CD8-positive, alpha-beta memory T cell (primary cell): ENCODE data around the gene FAM24B. TPM values are rescaled to one million over a fixed set of nuclear protein-coding genes. Genes with fewer than 3 reads are reported as not detected.
A peak's percentile ranks its signal among the peaks of the same experiment; 100 is the strongest.

ENCODE experiments used
- CTCF ChIA-PET: fragments of 350-600 bp; sonication (Branson Sonifier 250); formaldehyde crosslinking; loops from one replicate; lab custom pipeline; 2021; ENCODE audit warnings: antibody characterized with exemption; lab: Charles Lee
- POLR2A ChIA-PET: fragments of 350-600 bp; sonication (Branson Sonifier 250); formaldehyde crosslinking; loops from one replicate; lab custom pipeline; 2021; ENCODE audit warnings: antibody characterized with exemption; lab: Charles Lee
- DNase-seq, 5 donors: peaks; one replicate each; pipeline versions ENCODE4 v3.0.0 to v3.0.0-alpha.2; 2020 to 2022; ENCODE audit warnings: mixed read lengths in 1 of 5
- H3K27ac ChIP-seq: one replicate; pipeline ENCODE4 v1.7.0; 2013; ENCODE audit warnings: low read depth, mild to moderate bottlenecking, low read length, moderate library complexity
- H3K27me3 ChIP-seq: 2 replicates; pipeline ENCODE4 v1.7.0; 2013; ENCODE audit warnings: low read length, mild to moderate bottlenecking; ENCODE audit not compliant: insufficient read depth, poor library complexity, severe bottlenecking
- H3K36me3 ChIP-seq: 2 replicates; pipeline ENCODE4 v1.7.0; 2013; ENCODE audit warnings: mild to moderate bottlenecking, low read length, moderate library complexity; ENCODE audit not compliant: insufficient read depth
- H3K4me1 ChIP-seq: 2 replicates; pipeline ENCODE4 v1.7.0; 2013; ENCODE audit warnings: mild to moderate bottlenecking, low read length, moderate library complexity; ENCODE audit not compliant: insufficient read depth
- H3K4me3 ChIP-seq: 2 replicates; pipeline ENCODE4 v1.7.0; 2013; ENCODE audit warnings: mild to moderate bottlenecking, low read length
- H3K9me3 ChIP-seq: 2 replicates; pipeline ENCODE4 v1.7.0; 2013; ENCODE audit warnings: mild to moderate bottlenecking, low read length
- H3K27ac Mint-ChIP-seq, 8 donors: one replicate each; pipeline ENCODE4 v1.8.0; 2020 to 2021; ENCODE audit warnings: mixed read lengths in 8 of 8, mild to moderate bottlenecking in 6 of 8, inconsistent platforms in 3 of 8, moderate library complexity in 3 of 8
- H3K27me3 Mint-ChIP-seq, 2 donors: one replicate each; pipeline ENCODE4 v1.8.0; 2020 to 2021; ENCODE audit warnings: mixed read lengths in 2 of 2, mild to moderate bottlenecking in 1 of 2, moderate library complexity in 1 of 2
- H3K36me3 Mint-ChIP-seq, 3 donors: one replicate each; pipeline ENCODE4 v1.8.0; 2020 to 2021; ENCODE audit warnings: mixed read lengths in 3 of 3, inconsistent platforms in 1 of 3, mild to moderate bottlenecking in 1 of 3
- H3K4me1 Mint-ChIP-seq, 3 donors: one replicate each; pipeline ENCODE4 v1.8.0; 2020 to 2021; ENCODE audit warnings: mixed read lengths in 3 of 3, inconsistent platforms in 1 of 3, mild to moderate bottlenecking in 1 of 3
- H3K4me3 Mint-ChIP-seq, 7 donors: one replicate each; pipeline ENCODE4 v1.8.0; 2020 to 2021; ENCODE audit warnings: mixed read lengths in 7 of 7, mild to moderate bottlenecking in 6 of 7, moderate library complexity in 4 of 7, inconsistent platforms in 2 of 7
- H3K9me3 Mint-ChIP-seq, 5 donors: one replicate each; pipeline ENCODE4 v1.8.0; 2020 to 2022; ENCODE audit warnings: mixed read lengths in 5 of 5, mild to moderate bottlenecking in 3 of 5, moderate library complexity in 2 of 5, inconsistent platforms in 1 of 5
- polyA plus RNA-seq: library from polyadenylated mRNA; unstranded; fragments of 300-500 nt; fragmentation: Illumina TruSeq; gene quantifications from one replicate; pipeline ENCODE4 v1.2.3, GENCODE V29; 2021
- total RNA-seq, 2 experiments: library from RNA; stranded (reverse); gene quantifications; one replicate each; pipeline ENCODE4 v1.2.3, GENCODE V29; 2021

Gene FAM24B
- total and polyA plus RNA-seq, 3 experiments from 2014 or later, result 8.5 to 11.7 (median 10.1) TPM

DNA sequence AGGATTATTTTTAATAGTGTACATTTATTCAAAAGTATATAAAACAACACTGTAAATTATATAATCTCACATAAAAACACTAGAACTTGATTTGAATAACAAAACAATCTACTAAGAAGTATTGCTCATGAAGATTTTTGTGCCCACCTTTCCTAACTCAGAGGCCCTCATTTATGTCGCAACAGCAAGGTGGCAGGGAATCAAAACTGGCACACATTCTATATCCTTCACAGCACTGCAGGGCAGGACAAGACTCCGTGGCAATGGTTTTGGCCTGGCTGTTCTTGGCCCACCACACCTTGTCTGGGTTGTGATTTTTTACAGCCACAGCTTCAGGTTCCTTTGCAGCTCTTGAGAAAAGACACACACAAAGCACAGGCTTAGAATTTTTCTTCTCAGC lies 30.3 kb downstream of the FAM24B start:
- H3K9me3 ChIP-seq, result no peaks in the 10 kb centered on the region
- ChIA-PET POLR2A (no interaction called here), CTCF (no interaction called here)
- H3K27ac ChIP-seq, result no peak overlapping the region
- H3K27me3 ChIP-seq, result no peaks in the 10 kb centered on the region
- H3K4me1 ChIP-seq, result no peaks in the 10 kb centered on the region
- Mint-ChIP-seq H3K4me3 (no peak overlapping the region), H3K27ac (no peak overlapping the region), H3K4me1 (peaks cover 0 to 7% (median 1%) of the 10 kb centered on the region in 3 donors), H3K27me3 (no peaks in the 10 kb centered on the region), H3K9me3 (no peaks in the 10 kb centered on the region), H3K36me3 (peaks cover 24 to 83% (median 35%) of the 10 kb centered on the region in 3 donors)
- H3K36me3 ChIP-seq, result peaks cover 4% of the 10 kb centered on the region
- no peak overlapping the region for H3K4me3 ChIP-seq
- no peak for DNase-seq

DNA sequence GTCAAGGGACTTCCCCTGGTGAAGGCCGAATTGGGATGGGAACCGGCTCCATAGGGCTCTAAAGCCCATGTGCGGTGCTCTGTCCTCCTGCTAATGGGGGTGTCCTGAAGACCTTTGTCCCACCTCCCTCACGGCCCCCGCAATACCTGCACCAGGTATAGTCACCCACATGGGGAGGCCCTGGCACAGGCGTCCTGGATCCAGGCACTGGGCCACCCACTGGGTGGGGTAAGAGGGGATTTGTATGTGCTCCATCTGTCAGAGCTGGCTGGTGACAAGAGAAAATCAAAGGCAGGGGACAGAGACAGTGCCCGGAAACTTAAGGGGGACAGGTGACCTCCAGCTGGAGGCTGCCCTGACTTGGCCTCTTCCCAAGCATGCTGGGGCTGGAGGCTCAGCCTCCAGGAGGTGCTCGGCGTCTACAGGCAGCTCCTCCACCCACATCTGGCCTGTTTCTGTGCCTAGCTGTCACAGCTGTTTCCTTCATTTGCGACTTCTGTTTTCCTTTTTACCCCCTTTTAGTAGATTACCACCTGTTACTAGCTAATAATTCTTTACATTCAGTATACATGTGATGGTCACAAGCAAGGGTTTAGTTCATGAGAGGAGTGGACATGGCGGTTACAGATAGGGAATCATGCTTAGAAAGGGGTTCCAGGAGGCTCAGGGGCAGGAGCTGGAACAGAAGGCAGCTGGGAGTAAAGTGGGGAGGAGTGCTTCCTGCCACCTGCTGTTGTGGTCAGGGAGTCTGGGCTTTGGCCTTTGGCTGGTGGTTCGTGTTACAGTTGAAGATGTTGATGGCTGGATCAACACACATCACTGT lies 31.4 kb downstream of the FAM24B start:
- no peaks in the 10 kb centered on the region for H3K36me3 ChIP-seq
- DNase-seq, result no peak
- ChIA-PET POLR2A (no interaction called here), CTCF (no interaction called here)
- H3K27me3 Mint-ChIP-seq, result no peaks in the 10 kb centered on the region
- H3K4me1 Mint-ChIP-seq, result no peaks in the 10 kb centered on the region
- no peak overlapping the region for H3K27ac ChIP-seq
- no peaks in the 10 kb centered on the region for H3K9me3 Mint-ChIP-seq
- H3K36me3 Mint-ChIP-seq, result peaks cover 23 to 73% (median 29%) of the 10 kb centered on the region in 3 donors
- no peaks in the 10 kb centered on the region for H3K9me3 ChIP-seq
- no peaks in the 10 kb centered on the region for H3K27me3 ChIP-seq
- H3K4me3 Mint-ChIP-seq, result no peak overlapping the region
- no peak overlapping the region for H3K4me3 ChIP-seq
- H3K4me1 ChIP-seq, result no peaks in the 10 kb centered on the region
- peak overlapping the region in 1 of 8 donors; percentile 55 for H3K27ac Mint-ChIP-seq

DNA sequence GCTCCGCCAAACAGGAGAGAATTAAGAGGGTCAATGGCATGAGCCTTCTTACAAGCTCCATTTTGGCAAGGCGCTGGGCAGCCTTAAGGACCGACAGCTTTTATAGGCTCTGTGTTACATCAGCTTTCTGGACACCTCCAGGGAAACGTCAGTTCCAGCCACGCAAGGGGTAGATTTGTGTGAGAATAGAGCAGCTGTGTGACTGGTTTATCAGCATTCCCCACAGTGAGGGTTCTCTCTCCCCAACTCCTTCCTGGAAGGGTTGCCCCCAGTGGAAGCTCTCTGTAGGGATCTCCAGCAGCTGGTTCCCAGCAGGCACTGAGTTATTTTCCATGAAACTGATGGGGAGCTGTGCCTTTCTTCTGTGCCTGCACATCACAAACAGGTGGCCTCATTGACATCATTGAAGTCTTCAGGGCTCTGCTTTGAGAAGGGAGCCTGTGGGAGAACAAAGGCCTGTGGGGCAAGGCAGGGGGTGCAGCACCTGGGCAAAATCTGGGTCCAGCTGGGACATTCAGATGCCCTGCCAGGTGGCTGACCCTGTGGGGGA lies 33.5 kb downstream of the FAM24B start, which contains the start of gene CUZD1:
Gene CUZD1 (minus strand): TSS at position 75 of the 550 bp plus-strand sequence. CDS start 14 bp downstream, at position 61.
- H3K4me3 ChIP-seq, result no peak within 1 kb of the TSS
- peak within 1 kb of the TSS in 1 of 8 donors; percentile 51 for H3K27ac Mint-ChIP-seq
- no peaks in the 10 kb centered on the region for H3K36me3 ChIP-seq
- DNase-seq, result no peak
- no peaks in the 10 kb centered on the region for H3K27me3 Mint-ChIP-seq
- peaks cover 0 to 11% (median 0%) of the 10 kb centered on the region in 5 donors for H3K9me3 Mint-ChIP-seq
- no peak within 1 kb of the TSS for H3K27ac ChIP-seq
- H3K27me3 ChIP-seq, result no peaks in the 10 kb centered on the region
- no peaks in the 10 kb centered on the region for H3K4me1 Mint-ChIP-seq
- no peaks in the 10 kb centered on the region for H3K4me1 ChIP-seq
- ChIA-PET CTCF (no interaction called here), POLR2A (no interaction called here)
- H3K9me3 ChIP-seq, result no peaks in the 10 kb centered on the region
- peaks cover 21 to 66% (median 25%) of the 10 kb centered on the region in 3 donors for H3K36me3 Mint-ChIP-seq
- H3K4me3 Mint-ChIP-seq, result no peak within 1 kb of the TSS

DNA sequence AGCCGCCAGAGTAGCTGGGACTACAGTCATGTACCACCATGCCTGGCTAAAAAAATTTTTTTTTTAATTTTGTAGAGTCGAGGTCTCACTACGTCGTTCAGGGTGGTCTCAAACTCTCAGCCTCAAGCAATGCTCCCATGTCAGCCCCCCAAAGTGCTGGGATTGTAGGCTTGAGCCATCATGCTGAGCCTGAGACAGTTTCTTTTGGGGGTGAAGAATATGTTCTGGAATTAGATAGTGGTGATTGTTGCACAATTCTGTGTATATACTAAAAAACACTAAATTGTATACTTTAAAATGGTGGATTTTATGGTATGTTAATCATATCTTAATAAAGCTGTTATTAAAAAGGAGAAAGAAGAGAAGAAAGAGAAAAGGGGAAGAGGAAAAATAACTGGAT lies 35.2 kb downstream of the FAM24B start:
- Histone ChIP-seq H3K27me3 (no peaks in the 10 kb centered on the region), H3K9me3 (no peaks in the 10 kb centered on the region), H3K36me3 (no peaks in the 10 kb centered on the region), H3K27ac (no peak overlapping the region), H3K4me1 (no peaks in the 10 kb centered on the region), H3K4me3 (no peak overlapping the region)
- no peak for DNase-seq
- H3K27me3 Mint-ChIP-seq, result no peaks in the 10 kb centered on the region
- no peak overlapping the region for H3K27ac Mint-ChIP-seq
- H3K4me3 Mint-ChIP-seq, result no peak overlapping the region
- ChIA-PET CTCF (no interaction called here), POLR2A (no interaction called here)
- peaks cover 0 to 11% (median 0%) of the 10 kb centered on the region in 5 donors for H3K9me3 Mint-ChIP-seq
- no peaks in the 10 kb centered on the region for H3K4me1 Mint-ChIP-seq
- peaks cover 21 to 61% (median 25%) of the 10 kb centered on the region in 3 donors for H3K36me3 Mint-ChIP-seq

GRCh38 chr10:122841569-122841968 lies 37.8 kb downstream of the FAM24B start:
- ChIA-PET POLR2A (no interaction called here), CTCF (no interaction called here)
- no peak for DNase-seq
- no peaks in the 10 kb centered on the region for H3K9me3 ChIP-seq
- Mint-ChIP-seq H3K4me1 (no peaks in the 10 kb centered on the region), H3K36me3 (peaks cover 29 to 66% (median 38%) of the 10 kb centered on the region in 3 donors), H3K9me3 (peaks cover 0 to 11% (median 0%) of the 10 kb centered on the region in 5 donors), H3K27ac (no peak overlapping the region), H3K4me3 (no peak overlapping the region), H3K27me3 (no peaks in the 10 kb centered on the region)
- H3K4me3 ChIP-seq, result no peak overlapping the region
- no peaks in the 10 kb centered on the region for H3K36me3 ChIP-seq
- no peaks in the 10 kb centered on the region for H3K4me1 ChIP-seq
- H3K27me3 ChIP-seq, result no peaks in the 10 kb centered on the region
- H3K27ac ChIP-seq, result no peak overlapping the region

DNA sequence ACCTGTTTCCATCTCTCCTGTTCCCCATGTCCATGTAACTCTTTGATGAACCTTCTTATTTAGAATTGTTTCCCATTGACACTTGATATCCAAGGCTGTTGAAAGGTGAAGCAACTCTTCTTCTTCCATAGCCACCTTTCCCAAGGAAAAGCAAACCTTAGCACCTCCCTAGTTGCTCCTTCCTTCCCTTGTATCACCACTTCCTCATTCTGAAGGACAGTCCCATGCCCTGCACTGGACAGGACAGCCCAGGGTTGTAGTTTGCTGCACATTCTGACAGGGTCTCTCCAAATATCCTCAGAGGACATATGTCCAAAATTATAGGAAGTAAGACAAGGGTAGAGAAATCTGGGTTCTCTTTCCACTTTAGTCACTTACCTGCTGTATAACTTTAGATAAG lies 39.9 kb downstream of the FAM24B start:
- no peak overlapping the region for H3K4me3 Mint-ChIP-seq
- peaks cover 29 to 66% (median 33%) of the 10 kb centered on the region in 3 donors for H3K36me3 Mint-ChIP-seq
- POLR2A ChIA-PET, result no interaction called here

GRCh38 chr10:122838880-122839279 lies 40.5 kb downstream of the FAM24B start:
- Mint-ChIP-seq H3K4me1 (no peaks in the 10 kb centered on the region), H3K9me3 (peaks cover 0 to 11% (median 0%) of the 10 kb centered on the region in 5 donors), H3K27ac (no peak overlapping the region), H3K4me3 (no peak overlapping the region), H3K36me3 (peaks cover 29 to 68% (median 33%) of the 10 kb centered on the region in 3 donors), H3K27me3 (no peaks in the 10 kb centered on the region)
- no peak for DNase-seq
- no peaks in the 10 kb centered on the region for H3K4me1 ChIP-seq
- no peak overlapping the region for H3K27ac ChIP-seq
- H3K36me3 ChIP-seq, result no peaks in the 10 kb centered on the region
- H3K4me3 ChIP-seq, result no peak overlapping the region
- H3K9me3 ChIP-seq, result no peaks in the 10 kb centered on the region
- no peaks in the 10 kb centered on the region for H3K27me3 ChIP-seq
- CTCF ChIA-PET, result no interaction called here
- POLR2A ChIA-PET, result no interaction called here

More for the DNA sequence above, 39.9 kb downstream of the FAM24B start:
- H3K27me3 Mint-ChIP-seq, result no peaks in the 10 kb centered on the region
- no peaks in the 10 kb centered on the region for H3K4me1 Mint-ChIP-seq
- Histone ChIP-seq H3K36me3 (no peaks in the 10 kb centered on the region), H3K4me3 (no peak overlapping the region), H3K4me1 (no peaks in the 10 kb centered on the region), H3K27ac (no peak overlapping the region), H3K9me3 (no peaks in the 10 kb centered on the region), H3K27me3 (no peaks in the 10 kb centered on the region)
- H3K9me3 Mint-ChIP-seq, result peaks cover 0 to 11% (median 0%) of the 10 kb centered on the region in 5 donors
- CTCF ChIA-PET, result no interaction called here
- no peak for DNase-seq
- H3K27ac Mint-ChIP-seq, result peak overlapping the region in 1 of 8 donors; percentile 55

GRCh38 chr10:122835908-122836307 lies 43.5 kb downstream of the FAM24B start:
- no peaks in the 10 kb centered on the region for H3K4me1 ChIP-seq
- no peaks in the 10 kb centered on the region for H3K36me3 ChIP-seq
- CTCF ChIA-PET, result no interaction called here
- no peaks in the 10 kb centered on the region for H3K27me3 ChIP-seq
- DNase-seq, result no peak
- no peak overlapping the region for H3K4me3 Mint-ChIP-seq
- POLR2A ChIA-PET, result no interaction called here
- no peaks in the 10 kb centered on the region for H3K9me3 ChIP-seq
- no peaks in the 10 kb centered on the region for H3K27me3 Mint-ChIP-seq
- H3K36me3 Mint-ChIP-seq, result peaks cover 32 to 82% (median 32%) of the 10 kb centered on the region in 3 donors
- H3K9me3 Mint-ChIP-seq, result peaks cover 0 to 2% (median 0%) of the 10 kb centered on the region in 5 donors
- H3K4me1 Mint-ChIP-seq, result no peaks in the 10 kb centered on the region
- H3K27ac ChIP-seq, result no peak overlapping the region
- H3K4me3 ChIP-seq, result no peak overlapping the region
- H3K27ac Mint-ChIP-seq, result no peak overlapping the region
